ENCODE measurements around the gene USP20.

The USP20 gene

GRCh38 chr9:129814432-129815223 lies 20.6 kb upstream of the USP20 start:
- TF ChIP-seq CTCF (IDR thresholded peaks at IDR 0.05), result no peak

GRCh38 chr9:129815278-129815677 lies 20.0 kb upstream of the USP20 start:
- TF ChIP-seq CTCF (IDR thresholded peaks at IDR 0.05), result no peak

- TF ChIP-seq CTCF (IDR thresholded peaks at IDR 0.05), result no peak
Measured at GRCh38 chr9:129816501-129817435, 18.5 kb upstream of the USP20 start.

DNA sequence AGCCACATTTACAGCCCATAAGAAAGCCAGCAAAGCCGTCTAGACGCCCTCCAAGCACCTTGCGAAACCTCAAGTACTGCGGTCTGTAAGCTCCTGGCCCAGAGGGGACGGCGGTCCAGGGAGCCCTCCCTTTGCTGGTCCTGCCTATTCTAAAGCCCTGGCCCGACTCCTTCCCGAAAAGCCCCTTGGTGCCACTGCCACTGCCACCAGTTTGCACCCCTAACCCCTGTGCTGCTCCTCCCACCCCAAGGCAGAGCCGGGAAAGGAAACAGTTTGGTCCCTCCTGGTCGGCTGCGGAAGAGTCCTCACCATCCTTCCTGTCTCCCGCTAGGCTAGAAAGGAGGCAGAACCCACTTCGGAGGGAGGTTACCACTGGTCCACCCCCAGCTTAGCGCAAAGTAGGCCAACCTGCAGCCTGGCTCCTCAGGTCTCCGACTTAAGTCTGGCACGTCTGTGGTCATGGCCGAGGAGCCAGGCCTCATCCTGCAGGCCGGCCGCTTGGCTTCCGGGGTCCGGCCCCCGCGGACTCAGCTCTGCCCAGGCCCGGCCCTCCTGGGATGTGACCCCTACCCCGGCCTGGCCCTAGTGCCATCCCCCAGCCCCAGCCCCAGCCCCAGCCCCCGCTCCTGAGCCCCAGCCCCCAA lies 12.2 kb upstream of the USP20 start:
- no peak for TF ChIP-seq CTCF (IDR thresholded peaks at IDR 0.05)

GRCh38 chr9:129823542-129823934 lies 11.7 kb upstream of the USP20 start:
- TF ChIP-seq CTCF (IDR thresholded peaks at IDR 0.05), result no peak

- TF ChIP-seq CTCF (IDR thresholded peaks at IDR 0.05), result no peak
Measured at GRCh38 chr9:129823935-129824601, 11.2 kb upstream of the USP20 start, which contains the start of gene TOR1A. TSS of gene TOR1A (minus strand) at chr9:129824136. CDS start at chr9:129824085, 51 bp downstream.

DNA sequence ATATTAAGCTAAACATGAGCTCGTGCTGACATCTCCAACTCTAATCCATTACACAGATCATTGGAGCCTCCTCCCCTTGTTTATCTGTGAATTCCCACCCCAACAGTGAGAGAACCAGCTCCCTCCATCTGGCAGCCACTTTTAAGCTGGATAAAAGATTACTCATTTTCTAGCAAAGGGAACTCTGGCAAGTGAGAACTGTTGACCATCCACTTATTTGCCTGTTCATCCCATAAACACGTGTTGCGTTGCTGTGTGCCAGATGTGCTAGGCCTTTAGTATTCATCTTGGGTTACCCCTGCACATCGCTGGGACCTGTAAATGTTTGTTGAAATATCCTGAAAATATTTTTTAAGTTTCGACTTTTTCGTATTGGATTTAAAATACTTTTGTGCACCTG lies 8.9 kb upstream of the USP20 start:
- no peak for TF ChIP-seq CTCF (IDR thresholded peaks at IDR 0.05)

Measured in LNCAP (cell line).